Neural progenitor cell (in vitro differentiated cells): ENCODE measurements around the gene KIAA1586. TPM values are rescaled to one million over a fixed set of nuclear protein-coding genes. Genes with fewer than 3 reads are reported as not detected.

Experiments
- DNase-seq: peaks from one replicate; pipeline ENCODE4 v3.0.0-alpha.2; 2016; ENCODE audit warnings: low spot score
- H2AFZ ChIP-seq: fragments of 200-600 bp; sonication (generic); replicated peaks from 2 replicates; pipeline ENCODE4 v1.6.1; 2016; ENCODE audit warnings: antibody characterized with exemption
- H3F3A ChIP-seq: fragments of 200-600 bp; sonication (generic); 2 replicates; pipeline ENCODE4 v1.6.1; 2016; ENCODE audit warnings: antibody characterized with exemption, low read depth
- H3K27ac ChIP-seq: fragments of 200-600 bp; sonication (generic); 2 replicates; pipeline ENCODE4 v1.5.1; 2016; ENCODE audit warnings: mild to moderate bottlenecking
- H3K27me3 ChIP-seq: fragments of 200-600 bp; sonication (generic); 2 replicates; pipeline ENCODE4 v1.6.1; 2016; ENCODE audit warnings: mild to moderate bottlenecking, moderate library complexity
- H3K36me3 ChIP-seq: fragments of 200-600 bp; sonication (generic); 2 replicates; pipeline ENCODE4 v1.5.1; 2016
- H3K4me1 ChIP-seq: fragments of 200-600 bp; sonication (generic); 2 replicates; pipeline ENCODE4 v1.6.1; 2016; ENCODE audit warnings: mixed run types
- H3K4me2 ChIP-seq: fragments of 200-600 bp; sonication (generic); 2 replicates; pipeline ENCODE4 v1.6.1; 2016
- H3K4me3 ChIP-seq: fragments of 200-600 bp; sonication (generic); 2 replicates; pipeline ENCODE4 v1.5.1; 2016
- H3K79me2 ChIP-seq: fragments of 200-600 bp; sonication (generic); 2 replicates; pipeline ENCODE4 v1.6.1; 2016; ENCODE audit warnings: low read depth
- H3K9ac ChIP-seq: fragments of 200-600 bp; sonication (generic); 2 replicates; pipeline ENCODE4 v1.6.1; 2016
- H3K9me3 ChIP-seq: fragments of 200-600 bp; sonication (generic); 2 replicates; pipeline ENCODE4 v1.5.1; 2016; ENCODE audit warnings: low read depth
- H4K20me1 ChIP-seq: fragments of 200-600 bp; sonication (generic); 2 replicates; pipeline ENCODE4 v1.6.1; 2016; ENCODE audit warnings: low read depth
- H3K27ac Mint-ChIP-seq: 3 replicates; pipeline ENCODE4 v1.8.0; 2021; ENCODE audit warnings: mixed read lengths
- H3K27me3 Mint-ChIP-seq: 2 replicates; pipeline ENCODE4 v1.8.0; 2022; ENCODE audit warnings: low read depth, mild to moderate bottlenecking, inconsistent platforms, moderate library complexity, mixed read lengths; ENCODE audit not compliant: insufficient read depth
- H3K36me3 Mint-ChIP-seq: 3 replicates; pipeline ENCODE4 v1.8.0; 2021; ENCODE audit warnings: mixed read lengths
- H3K4me1 Mint-ChIP-seq: 3 replicates; pipeline ENCODE4 v1.8.0; 2021; ENCODE audit warnings: mixed read lengths
- H3K4me3 Mint-ChIP-seq: 3 replicates; pipeline ENCODE4 v1.8.0; 2021; ENCODE audit warnings: mild to moderate bottlenecking, moderate library complexity, mixed read lengths
- H3K9me3 Mint-ChIP-seq: 3 replicates; pipeline ENCODE4 v1.8.0; 2020; ENCODE audit warnings: mixed read lengths
- CTCF ChIP-seq: fragments of 200-600 bp; sonication (generic); IDR thresholded peaks from 2 replicates; pipeline ENCODE4 v1.5.1; 2017; ENCODE audit warnings: antibody characterized with exemption, mild to moderate bottlenecking
- EZH2 ChIP-seq: fragments of 200-600 bp; sonication (generic); IDR thresholded peaks from 2 replicates; pipeline ENCODE4 v1.6.1; 2017; ENCODE audit warnings: antibody characterized with exemption, mild to moderate bottlenecking, moderate library complexity
- EZH2phosphoT487 ChIP-seq: fragments of 200-600 bp; sonication (generic); IDR thresholded peaks from 2 replicates; pipeline ENCODE4 v1.6.1; 2017; ENCODE audit warnings: antibody characterized with exemption
- total RNA-seq: library from RNA; depleted of rRNA; stranded (reverse); fragments of >200 nt; gene quantifications from 2 replicates; pipeline ENCODE4 v1.2.3, GENCODE V29; 2015; ENCODE audit warnings: low replicate concordance

The KIAA1586 gene
- total RNA-seq, 1 donor from 2014 or later, result 88.1 TPM

- Histone ChIP-seq H3K36me3 (no peaks in the 10 kb centered on the region), H3K9ac (no peak overlapping the region), H3K4me2 (no peak overlapping the region), H3K4me3 (no peak overlapping the region), H3K27ac (no peak overlapping the region), H4K20me1 (no peaks in the 10 kb centered on the region), H3K4me1 (peaks cover 4% of the 10 kb centered on the region), H2AFZ (no peak overlapping the region), H3K79me2 (no peaks in the 10 kb centered on the region), H3F3A (no peaks in the 10 kb centered on the region), H3K9me3 (peaks cover 15% of the 10 kb centered on the region), H3K27me3 (no peaks in the 10 kb centered on the region)
- Mint-ChIP-seq H3K27me3 (no peaks in the 10 kb centered on the region), H3K4me1 (no peaks in the 10 kb centered on the region), H3K4me3 (no peak overlapping the region), H3K27ac (no peak overlapping the region), H3K9me3 (peaks cover 21% of the 10 kb centered on the region), H3K36me3 (peaks cover 6% of the 10 kb centered on the region)
- TF ChIP-seq EZH2phosphoT487 (no peak), CTCF (no peak), EZH2 (no peak)
- no peak for DNase-seq
Observed at GRCh38 chr6:57026001-57026400, 20.5 kb upstream of the KIAA1586 start.

- no peak overlapping the region for H3K27ac Mint-ChIP-seq
- peaks cover 6% of the 10 kb centered on the region for H3K36me3 Mint-ChIP-seq
- H3K4me1 ChIP-seq, result peaks cover 4% of the 10 kb centered on the region
- no peaks in the 10 kb centered on the region for H3K27me3 ChIP-seq
- no peak overlapping the region for H3K27ac ChIP-seq
- H3K36me3 ChIP-seq, result no peaks in the 10 kb centered on the region
- peaks cover 21% of the 10 kb centered on the region for H3K9me3 Mint-ChIP-seq
- no peaks in the 10 kb centered on the region for H3K27me3 Mint-ChIP-seq
- no peaks in the 10 kb centered on the region for H3K4me1 Mint-ChIP-seq
- H3K9ac ChIP-seq, result no peak overlapping the region
- no peak overlapping the region for H2AFZ ChIP-seq
- no peak for TF ChIP-seq CTCF
- TF ChIP-seq EZH2, result no peak
- no peak for TF ChIP-seq EZH2phosphoT487
- no peaks in the 10 kb centered on the region for H3F3A ChIP-seq
- no peaks in the 10 kb centered on the region for H4K20me1 ChIP-seq
- H3K4me2 ChIP-seq, result no peak overlapping the region
- no peaks in the 10 kb centered on the region for H3K79me2 ChIP-seq
- H3K4me3 ChIP-seq, result no peak overlapping the region
- DNase-seq, result no peak
- H3K4me3 Mint-ChIP-seq, result no peak overlapping the region
- H3K9me3 ChIP-seq, result peaks cover 15% of the 10 kb centered on the region
Observed at GRCh38 chr6:57027301-57027700, 19.2 kb upstream of the KIAA1586 start.

- Mint-ChIP-seq H3K9me3 (peaks cover 16% of the 10 kb centered on the region), H3K27me3 (no peaks in the 10 kb centered on the region), H3K36me3 (peaks cover 6% of the 10 kb centered on the region), H3K27ac (no peak overlapping the region), H3K4me1 (no peaks in the 10 kb centered on the region), H3K4me3 (no peak overlapping the region)
- Histone ChIP-seq H3K4me2 (no peak overlapping the region), H2AFZ (peak overlapping the region; percentile 6), H4K20me1 (no peaks in the 10 kb centered on the region), H3K36me3 (no peaks in the 10 kb centered on the region), H3F3A (no peaks in the 10 kb centered on the region), H3K4me3 (no peak overlapping the region), H3K9ac (no peak overlapping the region), H3K9me3 (peaks cover 9% of the 10 kb centered on the region), H3K4me1 (peaks cover 4% of the 10 kb centered on the region), H3K27me3 (no peaks in the 10 kb centered on the region), H3K79me2 (no peaks in the 10 kb centered on the region), H3K27ac (no peak overlapping the region)
- no peak for DNase-seq
- no peak for TF ChIP-seq CTCF
- no peak for TF ChIP-seq EZH2phosphoT487
- no peak for TF ChIP-seq EZH2
Observed at GRCh38 chr6:57029213-57029612, 17.3 kb upstream of the KIAA1586 start.
